ENCODE data around the gene INTS11.

The INTS11 gene

DNA sequence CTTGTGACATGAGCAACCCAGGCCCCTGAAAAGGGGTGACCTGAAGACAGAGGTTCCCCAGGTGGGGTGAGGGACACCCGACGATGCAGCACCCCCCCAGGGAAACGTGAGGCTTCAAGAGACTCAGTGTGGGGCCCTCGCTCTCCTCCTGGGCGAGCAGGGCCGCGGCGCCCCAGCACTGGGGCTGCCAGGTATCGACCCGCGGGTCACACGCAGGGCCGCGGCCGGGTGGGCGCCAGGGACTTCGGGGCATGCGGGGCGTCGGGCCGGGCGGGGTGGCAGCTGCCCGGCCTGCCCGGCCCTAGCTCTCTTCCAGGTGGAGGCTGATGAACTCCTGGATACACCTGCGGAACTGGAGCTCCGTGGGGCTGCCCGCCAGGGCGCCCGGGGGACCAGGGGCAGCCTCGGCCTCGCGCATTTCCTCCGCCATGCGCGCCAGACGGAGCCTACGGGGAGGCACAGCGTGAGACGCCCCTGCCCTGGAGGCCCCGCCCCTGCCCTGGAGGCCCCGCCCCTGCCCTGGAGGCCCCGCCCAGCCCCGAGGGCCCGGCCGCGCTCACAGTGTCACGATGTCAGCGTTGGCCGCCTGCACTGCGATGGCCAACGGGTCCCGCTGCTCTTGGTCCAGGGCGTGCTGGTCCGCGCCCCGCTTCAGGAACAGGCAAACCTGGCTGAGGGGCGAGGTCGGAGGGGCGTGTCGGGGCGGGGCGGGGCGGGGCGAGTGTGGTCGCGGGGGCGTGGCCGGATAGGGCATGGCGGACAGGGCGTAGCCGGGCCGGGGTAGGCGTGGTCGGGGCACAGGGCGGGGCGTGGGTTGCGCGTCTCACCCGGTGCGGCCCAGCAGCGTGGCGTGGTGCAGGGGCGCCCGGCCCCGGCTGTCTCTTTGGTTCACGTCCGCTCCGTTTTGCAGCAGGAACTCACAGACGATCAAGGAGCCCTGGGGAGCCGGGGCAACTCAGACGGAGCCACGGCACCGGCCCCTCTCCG lies 30.9 kb downstream of the INTS11 start:
- FAIRE-seq, result no peak
- no peak for DNase-seq (ENCODE audit: insufficient read length, low spot score)
- TF ChIP-seq, protein P1, sequence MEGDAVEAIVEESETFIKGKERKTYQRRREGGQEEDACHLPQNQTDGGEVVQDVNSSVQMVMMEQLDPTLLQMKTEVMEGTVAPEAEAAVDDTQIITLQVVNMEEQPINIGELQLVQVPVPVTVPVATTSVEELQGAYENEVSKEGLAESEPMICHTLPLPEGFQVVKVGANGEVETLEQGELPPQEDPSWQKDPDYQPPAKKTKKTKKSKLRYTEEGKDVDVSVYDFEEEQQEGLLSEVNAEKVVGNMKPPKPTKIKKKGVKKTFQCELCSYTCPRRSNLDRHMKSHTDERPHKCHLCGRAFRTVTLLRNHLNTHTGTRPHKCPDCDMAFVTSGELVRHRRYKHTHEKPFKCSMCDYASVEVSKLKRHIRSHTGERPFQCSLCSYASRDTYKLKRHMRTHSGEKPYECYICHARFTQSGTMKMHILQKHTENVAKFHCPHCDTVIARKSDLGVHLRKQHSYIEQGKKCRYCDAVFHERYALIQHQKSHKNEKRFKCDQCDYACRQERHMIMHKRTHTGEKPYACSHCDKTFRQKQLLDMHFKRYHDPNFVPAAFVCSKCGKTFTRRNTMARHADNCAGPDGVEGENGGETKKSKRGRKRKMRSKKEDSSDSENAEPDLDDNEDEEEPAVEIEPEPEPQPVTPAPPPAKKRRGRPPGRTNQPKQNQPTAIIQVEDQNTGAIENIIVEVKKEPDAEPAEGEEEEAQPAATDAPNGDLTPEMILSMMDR (IDR thresholded peaks at IDR 0.05; ENCODE audit: insufficient read depth, missing control alignments), result no peak

DNA sequence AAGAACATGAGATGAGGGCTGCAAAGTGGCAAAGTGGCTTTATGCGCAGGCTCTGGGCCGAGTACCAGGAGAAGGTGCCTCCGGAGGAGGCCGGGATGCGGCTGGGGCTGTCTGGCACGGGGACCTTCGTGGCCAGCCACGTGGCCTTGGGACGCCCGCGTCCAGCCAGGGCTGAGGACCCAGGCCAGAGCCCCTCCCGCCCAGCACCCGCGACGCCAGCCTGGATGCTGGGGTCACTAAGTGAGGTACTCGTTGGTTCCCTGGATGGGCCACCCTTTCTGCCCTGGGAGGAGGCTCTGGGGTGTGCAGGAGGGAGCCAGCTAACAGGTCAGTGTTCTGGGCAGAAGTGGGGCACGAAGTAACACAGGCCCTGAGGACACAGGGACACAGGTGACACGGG lies 31.6 kb downstream of the INTS11 start:
- FAIRE-seq (no peak), DNase-seq (ENCODE audit: insufficient read length, low spot score) (no peak)
- TF ChIP-seq, protein P1 (IDR thresholded peaks at IDR 0.05; ENCODE audit: insufficient read depth, missing control alignments), result no peak

DNA sequence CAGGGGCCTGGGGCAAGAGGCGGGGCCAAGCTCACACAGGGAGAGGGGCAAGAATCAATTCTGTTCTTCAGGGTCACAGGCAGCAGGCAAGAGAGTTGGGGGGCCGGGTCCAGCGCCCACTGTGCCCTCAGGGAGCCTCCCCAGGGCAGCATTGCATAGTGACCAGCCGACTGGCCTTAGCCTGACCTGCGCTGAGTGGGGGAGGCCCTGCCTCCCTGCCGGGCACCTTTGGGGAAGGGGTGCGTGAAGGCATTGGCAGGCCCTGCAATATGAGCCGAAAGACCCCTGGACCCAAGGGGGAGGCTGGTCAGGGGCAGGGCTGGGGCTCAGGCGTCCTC lies 32.0 kb downstream of the INTS11 start:
- TF ChIP-seq, protein P1 (IDR thresholded peaks at IDR 0.05; ENCODE audit: insufficient read depth, missing control alignments), result no peak
- DNase-seq (ENCODE audit: insufficient read length, low spot score), result no peak
- FAIRE-seq, result no peak

DNA sequence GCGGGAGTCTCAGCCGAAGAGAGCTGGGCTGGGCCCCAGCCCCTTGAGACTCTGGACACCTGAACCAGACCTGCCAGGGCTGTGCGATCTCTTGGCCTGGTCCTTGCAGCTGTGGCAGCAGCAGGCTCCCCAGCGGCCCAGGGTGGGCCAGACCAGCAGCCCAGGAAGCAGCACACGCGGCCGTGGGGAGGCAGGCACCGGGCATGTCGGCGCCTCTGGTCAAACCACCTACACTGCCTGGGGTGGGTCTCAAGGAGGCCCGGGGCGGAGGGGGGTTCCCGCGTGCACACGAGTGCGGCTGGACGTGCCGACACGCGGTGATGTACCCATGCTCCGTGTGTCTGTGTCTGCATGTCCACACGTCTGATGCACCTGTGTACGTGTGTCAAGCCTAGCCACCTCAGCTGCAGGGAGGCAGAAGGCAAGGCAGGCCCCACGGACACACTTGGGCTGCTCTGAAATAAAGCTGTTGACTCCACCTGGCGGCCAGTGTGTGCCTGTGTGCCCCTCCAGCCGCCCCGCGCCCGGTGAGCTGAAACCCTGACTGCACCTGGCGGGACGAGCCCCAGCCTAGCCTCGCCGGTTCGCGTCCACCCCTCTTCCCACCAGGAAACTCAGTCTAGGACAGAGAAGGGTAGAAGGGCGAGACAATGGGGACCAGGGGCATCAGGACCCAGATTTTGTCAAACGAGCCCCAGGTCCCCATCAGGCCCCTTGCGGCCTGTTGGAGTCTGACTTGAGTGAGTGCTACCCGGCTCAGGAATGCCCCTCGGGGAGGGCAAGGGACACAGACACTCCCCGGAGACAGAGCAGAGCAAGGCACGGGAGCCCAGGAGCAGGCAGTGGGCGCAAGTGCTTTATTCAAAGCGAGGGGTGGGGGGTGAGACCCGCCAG lies 32.7 kb downstream of the INTS11 start:
- TF ChIP-seq, protein P1 (IDR thresholded peaks at IDR 0.05; ENCODE audit: insufficient read depth, missing control alignments), result peak; percentile 70
- FAIRE-seq (no peak), DNase-seq (ENCODE audit: insufficient read length, low spot score) (no peak)

DNA sequence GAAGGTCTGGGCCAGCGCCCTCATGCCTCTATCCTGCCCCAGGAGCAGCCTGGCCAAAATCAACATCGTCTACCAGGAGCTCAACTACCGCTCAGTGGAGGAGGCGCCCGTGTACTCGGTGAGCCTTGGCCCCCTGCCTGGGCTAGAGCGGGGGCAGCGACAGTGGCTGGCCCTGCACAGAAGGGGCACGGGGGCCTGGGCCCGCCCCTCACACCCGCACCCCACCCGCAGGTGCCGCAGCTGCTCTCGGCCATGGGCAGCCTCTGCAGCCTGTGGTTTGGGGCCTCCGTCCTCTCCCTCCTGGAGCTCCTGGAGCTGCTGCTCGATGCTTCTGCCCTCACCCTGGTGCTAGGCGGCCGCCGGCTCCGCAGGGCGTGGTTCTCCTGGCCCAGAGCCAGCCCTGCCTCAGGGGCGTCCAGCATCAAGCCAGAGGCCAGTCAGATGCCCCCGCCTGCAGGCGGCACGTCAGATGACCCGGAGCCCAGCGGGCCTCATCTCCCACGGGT lies 33.4 kb downstream of the INTS11 start:
- DNase-seq (ENCODE audit: insufficient read length, low spot score) (no peak), FAIRE-seq (no peak)
- TF ChIP-seq, protein P1 (IDR thresholded peaks at IDR 0.05; ENCODE audit: insufficient read depth, missing control alignments), result no peak

DNA sequence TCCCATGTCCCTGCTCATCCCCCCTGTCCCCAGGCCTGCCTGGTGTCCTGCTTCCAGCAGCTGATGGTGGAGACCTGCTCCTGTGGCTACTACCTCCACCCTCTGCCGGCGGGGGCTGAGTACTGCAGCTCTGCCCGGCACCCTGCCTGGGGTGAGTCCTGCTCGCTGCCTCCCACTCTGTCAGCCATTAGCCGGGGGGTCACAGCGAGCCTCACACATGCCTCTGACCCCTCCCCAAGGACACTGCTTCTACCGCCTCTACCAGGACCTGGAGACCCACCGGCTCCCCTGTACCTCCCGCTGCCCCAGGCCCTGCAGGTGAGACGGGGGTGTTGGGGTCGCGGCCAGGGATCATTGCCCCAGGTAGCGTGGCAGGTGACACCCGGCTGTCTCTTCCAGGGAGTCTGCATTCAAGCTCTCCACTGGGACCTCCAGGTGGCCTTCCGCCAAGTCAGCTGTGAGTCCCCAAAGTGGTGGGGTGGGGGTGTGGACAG lies 34.2 kb downstream of the INTS11 start:
- FAIRE-seq, result no peak
- no peak for DNase-seq (ENCODE audit: insufficient read length, low spot score)

More for the DNA sequence above, 34.2 kb downstream of the INTS11 start:
- TF ChIP-seq, protein P1 (IDR thresholded peaks at IDR 0.05; ENCODE audit: insufficient read depth, missing control alignments), result peak; percentile 45
